ENCODE results near the gene ARVCF.
"Not testable (repeated sequence)": the region's sequence is repeated elsewhere in the genome, so short reads cannot be mapped to it uniquely, and the experiment has no call there.

Gene ARVCF

GRCh38 chr22:19926028-19926427 is 90.6 kb downstream of the ARVCF start:
- not testable (repeated sequence) for DNase-seq (ENCODE audit: extremely low spot score, insufficient read length, low read depth); FAIRE-seq

GRCh38 chr22:19923914-19924513 is 92.6 kb downstream of the ARVCF start:
- FAIRE-seq: no peak
- DNase-seq (ENCODE audit: extremely low spot score, insufficient read length, low read depth): no peak

GRCh38 chr22:19921544-19922081 is 95.0 kb downstream of the ARVCF start:
- FAIRE-seq (no peak), DNase-seq (ENCODE audit: extremely low spot score, insufficient read length, low read depth) (no peak)

All from GM18507 (cell line).